NCI-H2029 treated with DMSO at 0.1 percent for 48 hours (cell line): ENCODE measurements around the gene HMGB4.

Source experiments
- DNase-seq: peaks from one replicate; lab custom pipeline; 2025; lab: John Stamatoyannopoulos, UW

HMGB4 gene

GRCh38 chr1:33898406-33898805 is 34.5 kb downstream of the HMGB4 start:
- DNase-seq: no peak

GRCh38 chr1:33898881-33899280 is 35.0 kb downstream of the HMGB4 start:
- no peak for DNase-seq

- DNase-seq: no peak
These were observed 35.9 kb downstream of the HMGB4 start for GRCh38 chr1:33899746-33900145.

DNA sequence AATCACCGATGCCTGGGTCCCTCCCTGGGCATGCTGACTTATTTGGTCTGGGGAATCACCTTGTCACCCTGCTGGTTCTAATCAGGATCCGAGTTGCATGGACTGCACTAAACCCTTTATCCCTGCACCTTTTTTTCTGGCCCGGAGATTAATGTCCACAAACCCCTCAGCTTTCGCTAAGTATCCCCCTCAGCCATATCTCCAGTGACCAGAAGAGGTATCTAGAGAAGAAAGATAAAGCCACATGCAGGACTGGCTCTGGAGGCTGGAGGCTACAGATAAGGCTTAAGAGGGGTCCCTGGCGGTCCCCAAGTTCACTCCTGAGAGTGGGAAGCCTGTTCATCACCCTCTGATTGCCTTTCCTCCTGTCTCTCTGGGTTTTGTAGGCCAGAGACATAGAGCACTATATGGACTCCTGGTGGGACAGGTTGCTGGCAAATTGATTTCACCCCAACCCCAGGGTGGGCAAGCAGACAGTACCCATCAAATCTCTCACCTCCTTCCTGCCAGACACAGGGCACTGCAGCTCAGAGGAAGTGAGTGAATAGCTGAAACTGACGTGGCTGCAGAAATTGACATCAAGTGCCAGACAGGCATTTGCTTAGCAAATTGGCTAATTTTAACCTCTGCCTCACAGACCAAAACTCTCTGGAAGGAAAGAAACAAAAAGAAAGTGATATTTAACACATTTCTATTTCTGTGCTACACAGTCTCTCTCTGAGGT is 38.8 kb downstream of the HMGB4 start:
- DNase-seq: no peak

DNA sequence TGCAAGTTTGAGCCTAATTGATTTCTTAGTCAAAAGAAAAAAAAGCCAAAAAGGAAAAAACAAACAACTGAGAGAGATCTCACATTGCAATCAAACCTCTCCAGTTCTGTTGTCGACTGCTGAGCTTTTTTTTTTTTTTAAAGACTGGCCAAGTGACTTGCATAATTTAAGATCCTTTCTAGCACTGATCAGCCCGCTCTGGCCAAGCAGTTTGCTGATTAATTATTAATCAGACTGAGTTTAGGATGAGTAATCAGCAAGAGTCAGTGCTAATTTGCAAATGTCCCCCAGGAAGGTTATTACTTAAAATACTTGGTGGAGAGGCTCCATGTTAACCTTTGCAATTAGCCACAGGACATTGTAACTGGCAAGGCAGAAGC is 39.3 kb downstream of the HMGB4 start:
- no peak for DNase-seq

DNA sequence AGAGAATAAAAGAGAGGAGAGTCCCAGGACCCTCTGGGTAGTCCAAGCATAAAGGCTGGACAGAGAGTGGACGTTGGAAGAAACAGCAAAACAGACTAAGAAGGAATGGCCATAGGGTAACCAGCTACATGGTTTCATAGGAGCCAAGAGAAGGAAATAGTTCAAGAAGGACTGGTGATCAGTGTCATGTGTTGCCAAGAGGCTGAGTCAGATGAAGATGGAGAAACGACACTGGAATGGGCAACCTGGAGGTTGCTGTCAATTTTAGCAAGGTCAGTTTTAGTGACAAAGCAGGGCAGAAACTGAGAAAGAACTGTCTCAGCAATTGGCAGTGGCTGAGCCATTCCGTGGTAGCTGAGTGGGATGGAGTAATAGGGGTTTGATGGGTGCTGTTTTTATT is 41.4 kb downstream of the HMGB4 start:
- no peak for DNase-seq

GRCh38 chr1:33906156-33906555 is 42.3 kb downstream of the HMGB4 start:
- DNase-seq: no peak

- no peak for DNase-seq
These were observed 44.6 kb downstream of the HMGB4 start for GRCh38 chr1:33908324-33908956.
